Vagina (tissue), 2 donors: ENCODE data around the gene PHLPP1. TPM values are rescaled to one million over a fixed set of nuclear protein-coding genes. Genes with fewer than 3 reads are reported as not detected.

Experiments
- DNase-seq, 2 donors: peaks; one replicate each; pipeline ENCODE4 v3.0.0-alpha.2; 2017; ENCODE audit errors: extremely low spot score in 2 of 2
- H3K27ac ChIP-seq: fragments of 200-600 bp; sonication (generic); one replicate; pipeline ENCODE4 v1.5.1; 2019
- H3K27me3 ChIP-seq: fragments of 200-600 bp; sonication (generic); one replicate; pipeline ENCODE4 v1.5.1; 2019
- H3K36me3 ChIP-seq, 2 donors: fragments of 200-600 bp; sonication (generic); one replicate each; pipeline ENCODE4 v1.5.1; 2017 to 2019
- H3K4me1 ChIP-seq: fragments of 200-600 bp; sonication (generic); one replicate; pipeline ENCODE4 v1.5.1; 2019
- H3K4me3 ChIP-seq, 2 donors: fragments of 200-600 bp; sonication (generic); 1 replicate in 1 of 2; 2 replicates in 1 of 2; pipeline ENCODE4 v1.5.1; 2016 to 2019
- H3K9me3 ChIP-seq: fragments of 200-600 bp; sonication (generic); one replicate; pipeline ENCODE4 v1.5.1; 2019
- CTCF ChIP-seq, 3 experiments: fragments of 450-650 bp in 2 of 3; fragments of 200-600 bp in 1 of 3; sonication (generic) in 1 of 3; IDR thresholded peaks; one replicate each; pipeline ENCODE4 v1.5.1; 2017 to 2019; ENCODE audit warnings: antibody characterized with exemption in 3 of 3, mild to moderate bottlenecking in 2 of 3, moderate library complexity in 2 of 3
- POLR2A ChIP-seq, 2 donors: fragments of 450-650 bp; IDR thresholded peaks; one replicate each; pipeline ENCODE4 v1.6.1; 2017; ENCODE audit warnings: antibody characterized with exemption in 2 of 2, mild to moderate bottlenecking in 2 of 2, moderate library complexity in 2 of 2
- POLR2AphosphoS5 ChIP-seq, 2 donors: sonication (generic); formaldehyde crosslinking; IDR thresholded peaks; one replicate each; pipeline ENCODE4 v1.9.0; 2017; ENCODE audit warnings: antibody characterized with exemption in 2 of 2, mild to moderate bottlenecking in 2 of 2, low read depth in 1 of 2; ENCODE audit not compliant: insufficient read depth in 1 of 2
- intact Hi-C: fragments of 100-400 bp; cut with DNase I; formaldehyde crosslinking; loops from one replicate; pipeline ENCODE4 v1.15.1; 2023
- total RNA-seq: library from RNA; depleted of rRNA; stranded (reverse); fragments of >200 nt; gene quantifications from one replicate; pipeline ENCODE4 v1.2.3, GENCODE V29; 2016

PHLPP1 gene
- total RNA-seq, 1 donor from 2014 or later, result 20.6 TPM

GRCh38 chr18:62741584-62741983 lies 26.2 kb downstream of the PHLPP1 start:
- Histone ChIP-seq H3K27me3 (no peaks in the 10 kb centered on the region), H3K4me3 (no peak overlapping the region), H3K9me3 (no peaks in the 10 kb centered on the region), H3K36me3 (no peaks in the 10 kb centered on the region), H3K27ac (peak overlapping the region; percentile 73), H3K4me1 (peaks cover 40% of the 10 kb centered on the region)
- DNase-seq, result no peak
- intact Hi-C loops, result no loop called here
- TF ChIP-seq POLR2AphosphoS5 (IDR thresholded peaks at IDR 0.05; ENCODE audit: insufficient read depth in 1 of 2, low read depth in 1 of 2) (no peak), POLR2A (IDR thresholded peaks at IDR 0.05) (no peak), CTCF (IDR thresholded peaks at IDR 0.05) (no peak)

GRCh38 chr18:62744076-62744968 lies 29.0 kb downstream of the PHLPP1 start:
- no peak for DNase-seq
- no peaks in the 10 kb centered on the region for H3K9me3 ChIP-seq
- no peaks in the 10 kb centered on the region for H3K27me3 ChIP-seq
- TF ChIP-seq CTCF (IDR thresholded peaks at IDR 0.05) (no peak), POLR2A (IDR thresholded peaks at IDR 0.05) (no peak), POLR2AphosphoS5 (IDR thresholded peaks at IDR 0.05; ENCODE audit: insufficient read depth in 1 of 2, low read depth in 1 of 2) (no peak)
- peaks cover 39% of the 10 kb centered on the region for H3K4me1 ChIP-seq
- intact Hi-C loops, result no loop called here
- no peaks in the 10 kb centered on the region for H3K36me3 ChIP-seq
- no peak overlapping the region for H3K27ac ChIP-seq
- no peak overlapping the region for H3K4me3 ChIP-seq

GRCh38 chr18:62745089-62745751 lies 29.9 kb downstream of the PHLPP1 start:
- DNase-seq, result no peak
- Histone ChIP-seq H3K27me3 (no peaks in the 10 kb centered on the region), H3K36me3 (no peaks in the 10 kb centered on the region), H3K27ac (no peak overlapping the region), H3K4me1 (peaks cover 33% of the 10 kb centered on the region), H3K4me3 (no peak overlapping the region), H3K9me3 (no peaks in the 10 kb centered on the region)
- intact Hi-C loops, result no loop called here
- TF ChIP-seq POLR2AphosphoS5 (IDR thresholded peaks at IDR 0.05; ENCODE audit: insufficient read depth in 1 of 2, low read depth in 1 of 2), result no peak
- no peak for TF ChIP-seq POLR2A (IDR thresholded peaks at IDR 0.05)

GRCh38 chr18:62749389-62749788 lies 34.0 kb downstream of the PHLPP1 start:
- Histone ChIP-seq H3K27me3 (no peaks in the 10 kb centered on the region), H3K4me3 (no peak overlapping the region), H3K9me3 (no peaks in the 10 kb centered on the region), H3K36me3 (no peaks in the 10 kb centered on the region), H3K4me1 (peaks cover 33% of the 10 kb centered on the region), H3K27ac (no peak overlapping the region)
- TF ChIP-seq POLR2AphosphoS5 (IDR thresholded peaks at IDR 0.05; ENCODE audit: insufficient read depth in 1 of 2, low read depth in 1 of 2) (no peak), CTCF (IDR thresholded peaks at IDR 0.05) (no peak), POLR2A (IDR thresholded peaks at IDR 0.05) (no peak)
- intact Hi-C loops, result no loop called here
- no peak for DNase-seq

GRCh38 chr18:62751341-62751821 lies 36.0 kb downstream of the PHLPP1 start:
- Histone ChIP-seq H3K9me3 (no peaks in the 10 kb centered on the region), H3K4me1 (peaks cover 31% of the 10 kb centered on the region), H3K27ac (no peak overlapping the region), H3K36me3 (no peaks in the 10 kb centered on the region), H3K27me3 (no peaks in the 10 kb centered on the region), H3K4me3 (no peak overlapping the region)
- intact Hi-C loops, result no loop called here
- TF ChIP-seq POLR2A (IDR thresholded peaks at IDR 0.05) (no peak), POLR2AphosphoS5 (IDR thresholded peaks at IDR 0.05; ENCODE audit: insufficient read depth in 1 of 2, low read depth in 1 of 2) (no peak), CTCF (IDR thresholded peaks at IDR 0.05) (no peak)
- no peak for DNase-seq
